ENCODE measurements around the gene USP10. TPM values are rescaled to one million over a fixed set of nuclear protein-coding genes. Genes with fewer than 3 reads are reported as not detected.

Gene USP10
- polyA plus RNA-seq, 10 donors = 53.1 to 79.2 (median 64.1) TPM

GRCh38 chr16:84800158-84800978 lies 100.6 kb downstream of the USP10 start:
- DNase-seq = no peak

DNA sequence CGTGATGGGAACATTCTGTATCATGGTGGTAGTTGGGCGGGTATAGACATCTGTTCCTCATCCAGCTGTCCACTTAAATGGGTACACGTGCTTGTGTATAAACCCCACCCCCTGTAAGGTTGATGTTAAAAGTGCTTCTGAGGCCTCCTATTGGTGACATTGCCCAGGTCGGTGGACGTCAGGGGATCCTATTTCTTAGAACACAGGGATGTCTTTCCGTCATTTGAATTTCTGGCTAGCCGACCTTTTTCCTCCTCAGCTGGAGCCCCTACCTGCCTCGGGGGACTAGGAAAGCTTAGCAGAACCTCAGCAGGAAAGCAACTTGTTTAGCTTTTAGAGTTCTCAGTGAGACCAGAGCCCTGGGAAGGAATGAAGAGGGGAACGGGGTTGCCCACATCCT lies 103.3 kb downstream of the USP10 start:
- DNase-seq = no peak

DNA sequence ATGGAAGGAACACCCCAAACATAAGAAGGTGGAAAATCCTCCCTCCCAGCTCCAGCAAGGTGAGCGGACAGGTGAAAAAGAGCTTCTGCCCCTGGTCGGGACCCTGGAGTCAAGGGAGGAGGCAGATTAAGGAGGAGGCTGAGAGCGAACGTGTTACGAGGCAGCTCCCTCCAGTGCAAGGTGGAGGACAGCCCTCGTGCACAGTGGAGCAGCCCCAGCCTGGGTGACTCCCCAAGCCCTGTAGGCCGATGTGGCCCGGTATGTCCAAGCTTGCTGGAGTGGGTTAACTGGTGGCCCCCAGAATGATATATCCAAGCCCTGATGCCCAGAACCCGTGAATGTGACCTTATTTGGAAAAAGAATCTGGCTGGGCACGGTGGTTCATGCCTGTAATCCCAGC lies 104.5 kb downstream of the USP10 start:
- no peak for DNase-seq

- peak in 2 of 3 donors; percentile 63 to 78 for DNase-seq
Measured at GRCh38 chr16:84806256-84806889, 106.6 kb downstream of the USP10 start.

DNA sequence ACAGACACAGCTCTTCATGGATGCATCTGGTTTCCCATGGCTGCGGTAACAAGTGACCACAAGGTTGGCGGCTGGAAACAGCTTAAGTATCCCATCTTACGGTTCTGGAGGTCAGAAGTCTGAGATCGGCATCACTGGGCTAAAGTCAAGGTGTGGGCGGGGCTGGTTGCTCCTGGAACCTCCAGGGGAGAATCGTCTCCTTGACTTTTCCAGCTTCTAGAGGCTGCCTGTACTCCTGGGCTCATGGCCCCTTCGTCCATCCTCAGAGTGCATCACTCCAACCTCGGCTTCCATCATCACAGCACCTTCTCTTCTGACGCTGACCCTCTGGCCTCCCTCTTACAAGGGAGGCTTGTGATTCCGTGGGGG lies 107.1 kb downstream of the USP10 start:
- no peak for DNase-seq

GRCh38 chr16:84807776-84808175 lies 108.0 kb downstream of the USP10 start:
- DNase-seq = no peak

- DNase-seq = no peak
Measured at GRCh38 chr16:84808826-84809225, 109.0 kb downstream of the USP10 start.

DNA sequence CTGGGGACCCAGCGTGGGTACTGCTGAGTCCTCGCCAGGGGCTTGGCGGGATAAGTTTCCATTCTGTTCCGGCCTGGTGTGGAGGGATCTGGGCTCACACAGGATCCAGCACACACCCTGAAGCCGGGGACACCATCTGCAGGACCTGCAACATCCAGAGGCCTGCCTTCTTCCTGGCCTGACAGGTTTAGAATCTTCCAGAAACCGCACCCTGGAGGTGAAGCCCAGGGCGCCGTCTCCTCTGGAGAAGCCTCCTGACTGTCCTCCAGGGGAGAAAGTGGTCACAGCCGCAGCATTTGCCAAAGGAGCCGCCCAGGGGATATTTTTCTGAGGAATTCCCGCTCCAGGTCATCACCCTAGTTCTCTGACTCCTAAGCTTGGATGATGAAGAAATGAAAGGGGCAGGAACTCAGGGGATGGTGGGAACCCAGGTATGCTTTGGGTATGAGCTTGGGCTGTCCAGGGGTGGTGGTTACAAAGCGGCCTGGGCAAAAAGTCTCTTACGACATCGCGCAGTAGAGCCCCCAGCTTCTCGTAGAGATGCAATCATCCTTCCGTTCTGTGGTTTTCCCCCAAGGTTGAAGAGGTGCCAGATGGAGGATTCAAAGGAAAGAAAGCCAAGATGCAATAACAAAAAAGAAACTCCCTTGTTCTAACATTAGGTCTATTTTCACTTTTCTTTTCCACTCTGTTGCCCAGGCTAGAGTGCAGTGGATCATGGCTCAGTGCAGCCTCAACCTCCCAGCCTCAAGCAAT lies 110.9 kb downstream of the USP10 start:
- peak in 2 of 3 donors; percentile 36 to 72 for DNase-seq

DNA sequence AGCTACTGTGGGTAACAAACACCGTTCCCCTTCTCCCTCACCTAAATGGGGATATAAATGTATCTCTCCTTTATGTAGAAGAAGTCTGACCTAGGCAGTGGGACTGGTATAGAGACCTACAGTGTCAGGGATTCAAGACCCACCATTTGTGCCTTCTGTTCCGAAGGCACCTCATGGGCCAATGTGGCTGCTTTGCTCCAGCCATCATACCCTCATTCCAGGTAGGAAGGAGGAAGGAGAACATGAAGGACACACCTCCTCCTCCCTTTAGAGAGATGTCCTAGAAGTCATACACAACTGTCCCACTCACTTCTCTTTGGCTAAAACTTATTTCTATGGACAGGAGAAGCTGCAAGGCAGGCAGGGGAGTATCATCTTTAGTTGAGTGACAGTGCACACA lies 111.7 kb downstream of the USP10 start:
- no peak for DNase-seq

- DNase-seq = no peak
Measured at GRCh38 chr16:84813141-84813934, 113.5 kb downstream of the USP10 start.

DNA sequence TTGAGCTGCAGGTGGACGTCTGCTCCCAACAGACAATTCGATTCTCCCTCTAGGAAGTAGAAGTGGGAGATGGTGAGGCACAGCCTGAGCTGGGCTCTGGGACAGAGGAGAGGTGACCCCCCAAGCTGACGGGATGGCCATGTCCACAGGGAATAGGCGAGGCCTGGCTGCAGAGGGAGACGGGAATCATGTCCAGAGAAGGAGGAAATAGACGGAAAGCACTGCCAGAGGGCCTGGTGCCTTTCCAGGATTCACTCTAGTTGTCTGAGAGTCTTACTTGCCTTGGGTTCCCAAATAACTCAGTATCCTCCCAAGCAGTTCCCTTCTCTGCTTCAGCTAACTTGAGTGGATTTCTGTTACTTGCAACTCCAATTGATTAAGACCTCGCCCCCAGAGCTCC lies 115.7 kb downstream of the USP10 start:
- peak in 2 of 3 donors; percentile 48 to 67 for DNase-seq

GRCh38 chr16:84816023-84816422 lies 116.2 kb downstream of the USP10 start:
- DNase-seq = no peak

DNA sequence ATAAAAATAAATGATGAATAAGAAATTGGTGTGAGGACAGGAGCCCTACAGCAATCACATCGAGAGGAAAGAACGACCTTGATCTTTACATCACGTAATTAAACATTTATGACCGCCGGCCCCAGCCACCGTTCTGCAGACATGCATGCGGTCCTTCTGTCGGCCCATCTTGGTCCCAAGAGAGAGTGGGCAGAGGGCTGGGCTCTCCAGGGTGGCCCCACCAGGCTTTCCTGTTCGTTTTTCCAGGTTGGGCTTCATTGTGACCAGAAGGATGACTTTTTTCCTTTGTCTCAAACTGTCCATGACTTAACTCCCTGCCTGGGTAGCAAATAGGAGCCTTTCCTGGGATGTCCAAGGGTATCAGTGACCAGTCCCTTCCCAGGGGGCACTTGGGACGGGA lies 116.7 kb downstream of the USP10 start:
- no peak for DNase-seq

GRCh38 chr16:84817206-84817605 lies 117.4 kb downstream of the USP10 start:
- no peak for DNase-seq

GRCh38 chr16:84817613-84818012 lies 117.8 kb downstream of the USP10 start:
- DNase-seq = no peak

GRCh38 chr16:84818133-84818532 lies 118.3 kb downstream of the USP10 start:
- DNase-seq = no peak

GRCh38 chr16:84818989-84819643 lies 119.3 kb downstream of the USP10 start:
- DNase-seq = no peak

- peak; percentile 85 to 95 (median 86) for DNase-seq
Measured at GRCh38 chr16:84819644-84820304, 120.0 kb downstream of the USP10 start, which contains the start of gene CRISPLD2. CRISPLD2 (plus strand) TSS chr16:84819985; CDS start chr16:84838496, 18,511 bp downstream.

GRCh38 chr16:84820305-84820684 lies 120.5 kb downstream of the USP10 start:
- no peak for DNase-seq

- no peak for DNase-seq
Measured at GRCh38 chr16:84820771-84821170, 121.0 kb downstream of the USP10 start.

GRCh38 chr16:84821179-84821578 lies 121.4 kb downstream of the USP10 start:
- DNase-seq = no peak
